Measurements from ENCODE around the gene ZBTB20. TPM values are rescaled to one million over a fixed set of nuclear protein-coding genes. Genes with fewer than 3 reads are reported as not detected.

ZBTB20 gene
- total RNA-seq, 4 donors from 2014 or later = 148 to 242 (median 188) TPM

GRCh38 chr3:114623420-114624046, 523.6 kb downstream of the ZBTB20 start:
- intact Hi-C loops (cut with DNase I) = no loop called here

GRCh38 chr3:114622001-114622400, 525.1 kb downstream of the ZBTB20 start:
- intact Hi-C loops (cut with DNase I) = no loop called here
- TF ChIP-seq POLR2A (IDR thresholded peaks at IDR 0.05) = no peak
- no peak for TF ChIP-seq CTCF (IDR thresholded peaks at IDR 0.05)
- H3K36me3 ChIP-seq = no peaks in the 10 kb centered on the region
- H3K9me3 ChIP-seq = no peaks in the 10 kb centered on the region
- peak overlapping the region; percentile 37 to 99 (median 98) for H3K27ac ChIP-seq
- no peak for DNase-seq
- H3K4me1 ChIP-seq = peaks cover 34 to 44% of the 10 kb centered on the region in 2 donors
- H3K4me3 ChIP-seq (replicated peaks in 1 of 3) = no peak overlapping the region
- 63 to 95% methylated on average over 3 of the region's 3 CpGs for WGBS, 2 donors
- no peaks in the 10 kb centered on the region for H3K27me3 ChIP-seq

More at GRCh38 chr3:114623420-114624046, 523.6 kb downstream of the ZBTB20 start:
- Histone ChIP-seq H3K4me1 (peaks cover 34 to 50% of the 10 kb centered on the region in 2 donors), H3K9me3 (no peaks in the 10 kb centered on the region), H3K4me3 (replicated peaks in 1 of 3) (peak overlapping the region in 1 of 3 donors; percentile 13), H3K27me3 (no peaks in the 10 kb centered on the region), H3K36me3 (no peaks in the 10 kb centered on the region), H3K27ac (peak overlapping the region; percentile 94 to 99 (median 98))
- WGBS, 2 donors = 55 to 58% methylated on average over 5 of the region's 5 CpGs
- TF ChIP-seq POLR2A (IDR thresholded peaks at IDR 0.05) = no peak
- DNase-seq = peak; percentile 10 to 12

GRCh38 chr3:114619771-114620170, 527.3 kb downstream of the ZBTB20 start:
- TF ChIP-seq CTCF (IDR thresholded peaks at IDR 0.05) (no peak), POLR2A (IDR thresholded peaks at IDR 0.05) (no peak)
- intact Hi-C loops (cut with DNase I) = no loop called here
- no peak overlapping the region for H3K27ac ChIP-seq
- no peaks in the 10 kb centered on the region for H3K27me3 ChIP-seq
- DNase-seq = no peak
- H3K4me1 ChIP-seq = peaks cover 27 to 28% of the 10 kb centered on the region in 2 donors
- no peaks in the 10 kb centered on the region for H3K36me3 ChIP-seq
- no peaks in the 10 kb centered on the region for H3K9me3 ChIP-seq
- WGBS, 2 donors = 94 to 95% methylated on average over 3 of the region's 3 CpGs
- no peak overlapping the region for H3K4me3 ChIP-seq (replicated peaks in 1 of 3)

- Histone ChIP-seq H3K27ac (no peak overlapping the region), H3K4me3 (replicated peaks in 1 of 3) (no peak overlapping the region), H3K9me3 (no peaks in the 10 kb centered on the region), H3K36me3 (no peaks in the 10 kb centered on the region), H3K4me1 (peaks cover 4 to 5% of the 10 kb centered on the region in 2 donors), H3K27me3 (no peaks in the 10 kb centered on the region)
- TF ChIP-seq CTCF (IDR thresholded peaks at IDR 0.05) = no peak
- TF ChIP-seq POLR2A (IDR thresholded peaks at IDR 0.05) = no peak
- no peak for DNase-seq
- 87 to 88% methylated on average over 9 of the region's 9 CpGs for WGBS, 2 donors
- intact Hi-C loops (cut with DNase I) = no loop called here
Measured at GRCh38 chr3:114615523-114616085, 531.5 kb downstream of the ZBTB20 start.

GRCh38 chr3:114609973-114610630, 537.0 kb downstream of the ZBTB20 start:
- Histone ChIP-seq H3K4me1 (peaks cover 0 to 9% of the 10 kb centered on the region in 2 donors), H3K27me3 (no peaks in the 10 kb centered on the region), H3K4me3 (replicated peaks in 1 of 3) (no peak overlapping the region), H3K9me3 (no peaks in the 10 kb centered on the region), H3K36me3 (no peaks in the 10 kb centered on the region), H3K27ac (no peak overlapping the region)
- DNase-seq = no peak
- intact Hi-C loops (cut with DNase I) = no loop called here
- 91 to 92% methylated on average over 4 of the region's 4 CpGs for WGBS, 2 donors
- TF ChIP-seq POLR2A (IDR thresholded peaks at IDR 0.05) = no peak
- no peak for TF ChIP-seq CTCF (IDR thresholded peaks at IDR 0.05)

Data from thyroid gland (tissue), 4 donors.